ENCODE data around the gene CSF2. TPM values are rescaled to one million over a fixed set of nuclear protein-coding genes. Genes with fewer than 3 reads are reported as not detected.
A peak's percentile ranks its signal among the peaks of the same experiment; 100 is the strongest.

CSF2 gene
- total RNA-seq, 3 donors from 2014 or later, result 130 to 283 (median 277) TPM

DNA sequence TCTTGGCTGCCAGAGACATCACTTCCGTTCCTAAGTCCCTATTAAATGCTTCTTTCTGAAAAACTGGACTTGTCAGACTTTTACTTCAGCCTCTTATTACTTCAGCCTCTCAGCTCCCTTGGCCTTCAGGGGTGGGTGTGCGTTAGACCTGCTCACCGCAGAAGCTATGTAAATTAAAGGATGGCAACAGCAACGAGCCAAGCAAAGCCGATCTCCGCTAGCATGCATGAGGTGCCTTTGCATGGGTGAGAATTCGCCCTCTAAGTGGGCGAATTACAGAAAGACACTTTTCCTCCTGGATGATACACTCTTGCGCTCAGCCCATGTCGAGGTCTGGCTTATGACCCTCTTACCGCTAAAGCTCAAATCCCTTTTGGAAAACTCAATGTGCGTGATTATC, 24.0 kb upstream of the CSF2 start:
- DNase-seq, result no peak
- peaks cover 2% of the 10 kb centered on the region for H3K27me3 Mint-ChIP-seq (ENCODE audit: low read depth)
- no peaks in the 10 kb centered on the region for H3K9me3 Mint-ChIP-seq
- no peak overlapping the region for H3K4me3 Mint-ChIP-seq
- ATAC-seq, result no peak
- H3K36me3 Mint-ChIP-seq (ENCODE audit: insufficient read depth), result no peaks in the 10 kb centered on the region
- H3K4me1 Mint-ChIP-seq (ENCODE audit: low read depth), result peaks cover 4% of the 10 kb centered on the region

DNA sequence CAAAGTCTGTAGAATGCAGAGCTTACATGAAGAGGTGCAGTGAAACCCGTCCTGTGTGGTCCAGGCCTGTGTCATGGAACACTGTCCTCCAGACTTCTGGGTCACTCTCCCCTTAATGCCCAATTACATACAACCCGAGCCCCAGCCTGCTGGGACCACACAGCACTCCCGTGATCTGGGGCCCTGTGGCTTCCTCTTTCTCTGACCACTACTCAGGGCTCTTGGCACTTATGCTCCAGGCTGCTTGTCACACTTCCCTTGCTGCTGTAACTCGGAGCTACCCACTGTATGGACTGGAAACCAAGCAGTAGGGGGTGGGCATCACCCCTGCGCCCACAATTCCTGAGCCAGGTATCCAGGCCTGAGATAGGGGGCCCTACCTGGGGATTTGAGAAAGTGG, 23.5 kb upstream of the CSF2 start:
- ATAC-seq (no peak), DNase-seq (no peak)
- H3K4me3 Mint-ChIP-seq, result no peak overlapping the region
- H3K9me3 Mint-ChIP-seq, result no peaks in the 10 kb centered on the region
- peaks cover 2% of the 10 kb centered on the region for H3K27me3 Mint-ChIP-seq (ENCODE audit: low read depth)
- H3K36me3 Mint-ChIP-seq (ENCODE audit: insufficient read depth), result no peaks in the 10 kb centered on the region
- peaks cover 9% of the 10 kb centered on the region for H3K4me1 Mint-ChIP-seq (ENCODE audit: low read depth)

DNA sequence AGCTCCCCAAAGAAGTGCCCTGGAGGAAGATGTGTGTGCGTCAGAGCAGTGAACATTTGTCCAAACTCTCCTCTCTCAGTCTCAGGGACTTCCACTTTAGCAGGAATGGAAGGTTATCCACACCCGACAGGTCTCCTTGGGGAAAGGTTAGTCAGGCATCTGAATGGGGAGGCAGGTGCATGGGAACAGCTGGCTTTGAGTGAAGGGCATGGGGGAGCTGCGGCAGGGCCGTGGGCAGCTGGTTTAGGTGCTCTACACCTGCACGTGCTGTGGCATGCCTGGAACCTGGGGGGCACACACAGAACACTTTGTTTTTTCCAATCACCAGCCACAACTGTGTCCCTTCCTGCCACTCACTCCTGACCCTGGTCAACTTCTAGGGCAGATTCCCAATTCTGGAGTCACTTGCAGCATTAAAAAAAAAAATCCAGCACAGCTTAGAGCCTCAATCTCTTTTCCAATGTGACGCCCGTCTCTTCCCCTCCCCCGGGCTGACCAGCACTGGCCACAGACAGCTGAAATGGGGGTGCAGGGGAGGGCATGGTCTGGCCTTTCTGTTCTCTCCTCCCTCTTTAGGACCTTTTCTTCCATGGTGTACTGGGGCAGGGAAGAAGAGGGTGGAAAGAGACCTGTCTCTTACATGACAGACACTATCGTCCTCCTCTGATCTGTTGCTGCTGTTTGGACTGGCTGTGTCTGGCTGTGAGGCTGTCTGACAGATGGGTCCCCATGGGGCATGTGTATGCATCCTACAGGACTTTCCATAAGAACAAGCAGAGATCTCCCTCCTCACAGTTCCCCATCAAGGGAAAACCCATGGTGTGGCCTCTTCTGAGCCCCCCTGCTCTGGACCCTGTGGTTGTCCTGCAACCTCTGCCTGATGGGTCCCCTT, 22.7 kb upstream of the CSF2 start:
- peaks cover 2% of the 10 kb centered on the region for H3K27me3 Mint-ChIP-seq (ENCODE audit: low read depth)
- no peaks in the 10 kb centered on the region for H3K36me3 Mint-ChIP-seq (ENCODE audit: insufficient read depth)
- H3K9me3 Mint-ChIP-seq, result no peaks in the 10 kb centered on the region
- no peak for ATAC-seq
- H3K4me1 Mint-ChIP-seq (ENCODE audit: low read depth), result peaks cover 16% of the 10 kb centered on the region
- H3K4me3 Mint-ChIP-seq, result no peak overlapping the region
- no peak for DNase-seq

DNA sequence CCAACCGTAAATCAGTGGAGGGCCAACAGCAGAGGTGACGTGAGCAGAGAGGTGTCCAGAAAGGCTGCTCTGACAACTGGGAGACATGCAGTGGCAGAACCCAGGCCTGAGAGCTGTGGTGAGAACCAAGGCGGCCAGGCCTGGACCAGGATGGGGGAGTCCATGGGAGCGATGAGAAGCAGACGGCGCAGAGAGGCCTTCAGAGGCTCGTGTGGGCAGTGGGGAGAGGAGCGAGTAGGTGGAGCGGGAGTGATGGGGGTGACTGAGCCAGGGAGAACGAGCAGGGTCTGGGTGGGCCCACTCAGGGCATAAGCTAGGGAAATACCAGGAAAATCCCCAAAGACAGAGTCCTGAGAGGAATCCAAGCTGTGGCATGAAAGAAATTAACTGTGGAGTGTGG, 21.1 kb upstream of the CSF2 start:
- Mint-ChIP-seq H3K27me3 (ENCODE audit: low read depth) (peaks cover 2% of the 10 kb centered on the region), H3K4me1 (ENCODE audit: low read depth) (peaks cover 29% of the 10 kb centered on the region), H3K36me3 (ENCODE audit: insufficient read depth) (no peaks in the 10 kb centered on the region), H3K9me3 (no peaks in the 10 kb centered on the region), H3K4me3 (no peak overlapping the region)
- ATAC-seq (no peak), DNase-seq (no peak)

DNA sequence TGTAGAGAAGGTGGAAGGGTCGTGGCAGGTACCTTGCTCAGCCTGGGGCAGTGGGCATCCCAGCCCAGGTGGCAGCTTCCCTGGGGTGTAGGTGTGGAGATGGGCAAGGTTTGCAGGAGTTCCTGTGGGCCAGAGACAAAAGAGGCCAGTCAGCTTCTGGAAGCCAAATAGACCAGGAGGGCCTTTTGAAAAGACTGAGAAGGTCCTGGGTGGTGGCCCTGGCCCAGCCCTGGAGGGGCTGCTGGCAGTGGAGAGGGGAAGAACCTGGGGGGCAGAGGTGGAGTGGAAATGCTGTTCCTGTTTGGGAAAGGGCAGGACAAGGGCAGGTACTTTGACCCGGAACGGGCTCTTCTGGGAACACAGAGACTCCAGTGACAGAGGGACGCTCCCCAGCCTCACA, 20.1 kb upstream of the CSF2 start:
- Mint-ChIP-seq H3K4me3 (no peak overlapping the region), H3K9me3 (no peaks in the 10 kb centered on the region), H3K36me3 (ENCODE audit: insufficient read depth) (no peaks in the 10 kb centered on the region), H3K4me1 (ENCODE audit: low read depth) (peaks cover 33% of the 10 kb centered on the region), H3K27me3 (ENCODE audit: low read depth) (peaks cover 2% of the 10 kb centered on the region)
- ATAC-seq (no peak), DNase-seq (no peak)

DNA sequence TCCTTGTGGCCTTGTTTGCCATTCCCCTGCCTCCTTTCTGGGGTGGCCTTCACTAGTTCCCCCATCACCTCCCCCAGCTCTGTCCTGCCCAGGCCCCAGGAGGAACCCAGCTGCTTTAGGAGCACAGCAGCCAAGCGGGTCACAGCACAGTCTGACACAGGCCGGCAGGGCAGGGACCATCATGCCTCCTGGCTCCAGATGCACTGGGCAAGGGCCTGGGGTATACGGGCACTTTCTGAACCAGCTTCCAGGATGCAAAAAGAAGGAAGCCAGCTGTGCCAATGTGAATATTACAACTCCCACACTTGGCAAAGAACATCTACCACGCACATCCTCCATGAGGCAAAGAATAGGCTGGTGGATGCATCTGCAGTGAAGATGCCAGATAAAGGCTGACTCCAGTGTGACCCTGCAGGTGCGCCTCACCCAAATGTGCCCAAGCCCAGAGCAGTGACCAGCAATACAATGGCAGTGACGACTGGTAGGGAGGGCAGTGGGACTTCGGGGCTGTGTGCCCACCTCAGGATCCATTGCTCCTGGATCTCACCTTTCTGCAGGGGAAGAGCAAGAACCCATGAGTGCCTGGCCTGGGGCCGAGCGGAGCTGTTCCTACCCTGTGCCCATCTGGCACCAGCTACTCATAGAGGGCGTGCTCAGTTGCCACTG, 19.4 kb upstream of the CSF2 start:
- no peak for ATAC-seq
- Mint-ChIP-seq H3K27me3 (ENCODE audit: low read depth) (peaks cover 2% of the 10 kb centered on the region), H3K4me1 (ENCODE audit: low read depth) (peaks cover 39% of the 10 kb centered on the region), H3K9me3 (no peaks in the 10 kb centered on the region), H3K4me3 (no peak overlapping the region), H3K36me3 (ENCODE audit: insufficient read depth) (no peaks in the 10 kb centered on the region)
- no peak for DNase-seq

DNA sequence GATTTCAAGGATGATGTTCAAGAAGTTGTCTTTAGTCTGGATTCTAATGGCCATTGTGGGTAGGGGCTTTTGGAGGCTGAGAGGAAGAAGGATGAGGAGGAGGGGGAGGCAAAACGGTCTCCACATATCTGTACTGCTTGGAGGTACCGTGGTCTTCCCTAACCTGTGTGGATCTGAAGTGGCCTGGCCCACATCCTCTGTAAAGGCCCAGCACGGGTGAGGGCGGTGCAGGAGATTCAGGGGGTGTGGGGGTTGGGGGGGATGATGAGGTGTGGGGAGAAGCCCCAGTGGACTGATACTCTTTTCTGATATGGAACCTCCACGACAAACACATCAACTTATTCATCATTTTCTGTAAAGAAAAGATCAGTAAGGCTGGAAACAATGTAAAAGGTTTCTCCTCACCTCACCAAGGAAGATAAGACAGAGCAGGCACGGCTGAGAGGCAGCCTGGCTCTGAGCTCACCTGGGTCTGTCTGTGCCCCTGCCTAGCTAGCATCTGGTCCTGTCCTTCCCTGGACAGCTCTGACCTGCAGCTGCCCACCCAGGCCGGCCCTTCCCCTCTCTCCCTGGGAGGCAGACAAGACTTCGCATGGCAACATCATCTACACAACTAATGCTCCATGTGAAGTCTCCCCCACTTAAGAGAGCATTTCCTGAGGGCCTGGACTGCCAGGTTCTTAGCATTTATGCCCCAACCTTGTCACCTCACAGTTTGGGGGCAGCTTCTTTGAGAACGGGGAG, 18.7 kb upstream of the CSF2 start:
- peak; percentile 3 for DNase-seq
- Mint-ChIP-seq H3K27me3 (ENCODE audit: low read depth) (peaks cover 2% of the 10 kb centered on the region), H3K36me3 (ENCODE audit: insufficient read depth) (no peaks in the 10 kb centered on the region), H3K4me3 (no peak overlapping the region), H3K9me3 (no peaks in the 10 kb centered on the region), H3K4me1 (ENCODE audit: low read depth) (peaks cover 45% of the 10 kb centered on the region)
- ATAC-seq, result no peak

DNA sequence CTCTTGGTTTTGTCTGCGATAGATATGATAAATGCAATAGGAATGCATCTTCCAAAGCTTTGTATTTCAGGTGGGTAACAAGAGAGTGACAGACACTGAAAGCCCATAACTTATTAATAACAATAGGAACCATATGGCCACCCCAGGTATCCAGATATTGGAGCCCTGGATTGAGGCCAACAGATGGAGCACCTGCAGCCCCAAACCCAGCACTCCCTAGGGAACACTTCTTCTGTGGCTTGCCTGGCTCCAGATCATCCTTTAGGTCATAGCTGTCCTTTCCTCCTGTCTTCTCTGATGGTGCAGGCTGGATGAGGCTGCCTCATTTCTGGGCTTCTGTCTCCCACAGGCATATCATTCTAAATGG, 18.2 kb upstream of the CSF2 start:
- Mint-ChIP-seq H3K4me1 (ENCODE audit: low read depth) (peaks cover 45% of the 10 kb centered on the region), H3K9me3 (no peaks in the 10 kb centered on the region), H3K27me3 (ENCODE audit: low read depth) (peaks cover 2% of the 10 kb centered on the region), H3K4me3 (no peak overlapping the region), H3K36me3 (ENCODE audit: insufficient read depth) (no peaks in the 10 kb centered on the region)
- ATAC-seq, result no peak
- DNase-seq, result no peak

DNA sequence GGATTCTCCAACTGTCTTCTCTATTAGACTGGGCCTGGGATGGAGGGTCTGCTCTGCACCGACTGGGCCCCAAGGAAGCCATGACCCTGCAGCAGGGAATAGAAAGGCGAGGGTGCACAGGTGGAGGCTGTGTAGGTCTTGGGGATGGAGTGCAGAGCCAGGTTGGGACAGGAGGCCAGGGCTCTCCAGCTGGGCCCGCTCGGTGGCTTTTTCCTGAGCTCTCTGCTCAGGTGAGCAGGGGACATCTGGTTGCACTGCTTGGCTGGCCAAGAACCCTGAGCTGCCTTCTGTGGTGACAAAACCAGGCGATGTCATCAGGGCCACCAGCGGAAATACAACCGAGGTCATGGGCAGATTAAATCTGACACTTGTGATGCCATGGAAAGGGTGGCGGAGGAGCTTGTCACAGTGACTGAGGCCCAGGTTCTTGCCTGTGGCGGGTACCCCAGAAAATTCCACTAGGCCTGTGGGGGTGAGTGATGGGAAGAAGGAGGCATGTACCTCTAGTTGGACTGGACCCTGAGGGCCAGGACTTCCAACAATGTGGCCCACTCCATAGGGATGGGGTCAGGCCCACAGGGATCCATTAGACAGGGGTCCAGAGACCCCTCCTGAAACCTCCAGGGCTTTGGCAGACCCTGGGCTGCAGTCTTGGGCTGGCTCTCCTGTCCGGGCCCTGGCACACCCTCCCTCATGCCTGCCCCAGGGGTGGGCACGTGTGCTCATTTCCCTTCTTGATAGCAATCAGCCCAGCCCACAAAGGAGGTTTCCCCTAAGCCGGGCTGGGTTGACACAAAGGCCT, 17.6 kb upstream of the CSF2 start:
- Mint-ChIP-seq H3K27me3 (ENCODE audit: low read depth) (peaks cover 2% of the 10 kb centered on the region), H3K4me1 (ENCODE audit: low read depth) (peaks cover 45% of the 10 kb centered on the region), H3K9me3 (no peaks in the 10 kb centered on the region), H3K4me3 (no peak overlapping the region), H3K36me3 (ENCODE audit: insufficient read depth) (no peaks in the 10 kb centered on the region)
- DNase-seq, result peak; percentile 40
- peak; percentile 64 to 66 for ATAC-seq

DNA sequence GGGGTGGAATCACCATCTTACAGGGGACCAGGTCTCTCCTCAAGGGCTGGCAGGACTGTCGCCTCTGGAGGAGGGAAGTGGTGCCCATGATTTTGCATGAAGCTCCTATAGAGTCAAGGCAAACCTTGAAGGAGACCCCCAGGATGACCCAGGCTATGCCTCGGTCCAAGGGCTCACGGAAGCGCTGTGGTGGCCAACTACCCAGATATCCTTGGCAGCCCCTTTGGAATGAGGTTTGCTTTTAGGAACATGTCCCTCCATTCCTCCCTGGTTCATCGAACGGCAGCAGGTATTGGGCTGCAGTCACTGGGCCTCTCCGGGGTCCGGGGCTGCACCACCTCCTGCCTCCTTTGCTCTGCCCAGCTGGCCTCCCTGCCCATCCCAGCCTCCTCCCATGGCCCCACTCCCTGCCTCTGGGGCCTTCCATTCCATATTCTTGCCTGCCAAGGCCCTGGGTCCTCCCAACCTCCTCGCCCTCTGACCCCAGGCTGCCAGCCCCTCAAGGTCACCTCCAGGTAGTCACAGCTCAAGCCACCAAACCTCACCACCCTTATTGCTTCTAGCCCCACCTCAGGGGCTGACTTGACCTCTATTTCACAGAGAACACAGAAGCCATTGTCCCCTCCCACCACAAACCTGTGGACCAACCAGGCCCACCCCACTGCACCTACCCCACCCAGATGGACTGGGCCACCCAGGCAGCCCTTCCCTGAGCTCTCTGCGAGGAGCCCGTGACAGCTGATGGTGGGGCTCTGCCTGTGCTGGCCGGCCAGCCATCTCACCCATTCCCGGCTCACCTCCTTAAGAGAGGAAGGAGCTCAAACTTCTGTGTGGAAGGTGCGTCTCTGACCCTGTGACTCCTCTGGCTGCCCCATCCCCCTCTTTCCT, 16.7 kb upstream of the CSF2 start:
- H3K4me1 Mint-ChIP-seq (ENCODE audit: low read depth), result peaks cover 45% of the 10 kb centered on the region
- H3K36me3 Mint-ChIP-seq (ENCODE audit: insufficient read depth), result no peaks in the 10 kb centered on the region
- no peaks in the 10 kb centered on the region for H3K27me3 Mint-ChIP-seq (ENCODE audit: low read depth)
- no peak overlapping the region for H3K4me3 Mint-ChIP-seq
- DNase-seq (peak; percentile 1), ATAC-seq (no peak)
- H3K9me3 Mint-ChIP-seq, result no peaks in the 10 kb centered on the region

DNA sequence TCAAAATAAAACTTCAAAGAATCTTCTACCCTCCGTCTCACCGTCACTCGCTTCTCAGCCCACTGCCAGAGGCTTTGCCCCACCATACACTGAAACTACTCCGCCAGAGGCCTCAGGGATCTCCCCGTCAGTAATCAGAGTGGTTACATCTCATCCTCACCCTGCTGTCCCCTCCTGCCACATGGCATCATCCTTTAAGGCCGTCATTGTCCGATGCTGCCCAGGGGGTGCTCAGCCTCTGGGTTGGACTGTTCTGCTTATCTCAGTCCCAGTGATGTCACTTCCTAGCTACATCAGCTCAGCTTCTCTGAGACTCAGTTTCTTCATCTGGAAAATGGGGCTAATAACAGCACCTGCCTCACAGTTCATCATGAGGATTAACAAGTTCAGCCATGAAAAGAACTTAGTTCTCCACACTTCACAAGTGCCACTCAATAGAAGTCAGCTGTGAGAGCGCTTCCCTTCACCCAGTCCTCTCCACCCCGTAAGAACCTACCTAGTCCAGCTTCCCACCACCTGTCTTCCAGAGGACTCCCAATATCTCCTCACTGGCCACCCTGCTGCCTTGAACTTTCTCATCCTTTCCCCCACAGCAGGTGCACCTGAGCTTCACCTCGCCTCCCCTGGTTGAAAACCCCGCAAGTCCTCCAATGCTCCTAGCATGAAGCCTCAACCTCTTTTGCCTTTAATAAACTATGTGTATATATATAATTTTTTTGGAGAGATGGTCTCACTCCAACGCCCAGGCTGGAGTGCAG, 15.9 kb upstream of the CSF2 start:
- peak; percentile 2 for DNase-seq
- peaks cover 45% of the 10 kb centered on the region for H3K4me1 Mint-ChIP-seq (ENCODE audit: low read depth)
- no peak for ATAC-seq
- H3K9me3 Mint-ChIP-seq, result no peaks in the 10 kb centered on the region
- H3K36me3 Mint-ChIP-seq (ENCODE audit: insufficient read depth), result no peaks in the 10 kb centered on the region
- no peak overlapping the region for H3K4me3 Mint-ChIP-seq
- H3K27me3 Mint-ChIP-seq (ENCODE audit: low read depth), result no peaks in the 10 kb centered on the region

DNA sequence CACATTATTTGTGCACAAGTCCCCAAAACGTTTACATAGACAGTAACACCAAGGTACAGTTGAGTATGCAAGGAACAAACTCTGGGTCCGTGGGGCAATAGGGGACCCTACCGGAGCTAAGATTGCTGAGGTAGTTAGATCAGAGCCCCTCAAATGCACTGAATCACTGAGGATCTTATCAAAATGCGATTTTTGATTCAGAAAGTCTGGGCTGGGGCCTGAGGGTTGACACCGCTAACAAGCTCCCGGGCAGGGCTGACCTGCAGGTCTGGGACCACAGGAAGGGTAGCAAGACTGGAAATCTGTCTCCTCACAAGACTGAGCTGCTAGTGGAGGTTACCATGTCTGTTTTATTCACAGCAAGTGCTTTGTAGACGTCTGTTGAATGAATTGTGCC, 14.9 kb upstream of the CSF2 start:
- Mint-ChIP-seq H3K9me3 (no peaks in the 10 kb centered on the region), H3K27me3 (ENCODE audit: low read depth) (no peaks in the 10 kb centered on the region), H3K4me3 (no peak overlapping the region), H3K4me1 (ENCODE audit: low read depth) (peaks cover 49% of the 10 kb centered on the region), H3K36me3 (ENCODE audit: insufficient read depth) (no peaks in the 10 kb centered on the region)
- ATAC-seq (no peak), DNase-seq (peak; percentile 1)

All from activated T-cell treated with anti-CD3 and anti-CD28 coated beads, Interleukin-2, amount 50 U/mL, for 4 hours (primary cell).